Activated naive CD8-positive, alpha-beta T cell treated with anti-CD3 and anti-CD28 coated beads for 36 hours (primary cell): ENCODE data around the gene RCAN2. TPM values are rescaled to one million over a fixed set of nuclear protein-coding genes. Genes with fewer than 3 reads are reported as not detected.
"Not testable (repeated sequence)": the region's sequence is repeated elsewhere in the genome, so short reads cannot be mapped to it uniquely, and the experiment has no call there.

Source experiments
- DNase-seq: peaks from one replicate; pipeline ENCODE4 v3.0.0; 2021
- H3K27ac Mint-ChIP-seq: one replicate; pipeline ENCODE4 v1.8.0; 2022; ENCODE audit warnings: mild to moderate bottlenecking, moderate library complexity, mixed read lengths
- H3K27me3 Mint-ChIP-seq: one replicate; pipeline ENCODE4 v1.8.0; 2022; ENCODE audit warnings: mild to moderate bottlenecking, mixed read lengths
- H3K36me3 Mint-ChIP-seq: one replicate; pipeline ENCODE4 v1.8.0; 2021; ENCODE audit warnings: mild to moderate bottlenecking, mixed read lengths
- H3K4me1 Mint-ChIP-seq: one replicate; pipeline ENCODE4 v1.8.0; 2021; ENCODE audit warnings: mixed read lengths
- H3K4me3 Mint-ChIP-seq: one replicate; pipeline ENCODE4 v1.8.0; 2022; ENCODE audit warnings: mild to moderate bottlenecking, moderate library complexity, mixed read lengths
- H3K9me3 Mint-ChIP-seq: one replicate; pipeline ENCODE4 v1.8.0; 2022; ENCODE audit warnings: mixed read lengths
- total RNA-seq, 2 experiments: library from RNA; stranded (reverse); gene quantifications; one replicate each; pipeline ENCODE4 v1.2.3, GENCODE V29; 2021

The RCAN2 gene
- total RNA-seq, 2 experiments from 2014 or later: not detected

DNA sequence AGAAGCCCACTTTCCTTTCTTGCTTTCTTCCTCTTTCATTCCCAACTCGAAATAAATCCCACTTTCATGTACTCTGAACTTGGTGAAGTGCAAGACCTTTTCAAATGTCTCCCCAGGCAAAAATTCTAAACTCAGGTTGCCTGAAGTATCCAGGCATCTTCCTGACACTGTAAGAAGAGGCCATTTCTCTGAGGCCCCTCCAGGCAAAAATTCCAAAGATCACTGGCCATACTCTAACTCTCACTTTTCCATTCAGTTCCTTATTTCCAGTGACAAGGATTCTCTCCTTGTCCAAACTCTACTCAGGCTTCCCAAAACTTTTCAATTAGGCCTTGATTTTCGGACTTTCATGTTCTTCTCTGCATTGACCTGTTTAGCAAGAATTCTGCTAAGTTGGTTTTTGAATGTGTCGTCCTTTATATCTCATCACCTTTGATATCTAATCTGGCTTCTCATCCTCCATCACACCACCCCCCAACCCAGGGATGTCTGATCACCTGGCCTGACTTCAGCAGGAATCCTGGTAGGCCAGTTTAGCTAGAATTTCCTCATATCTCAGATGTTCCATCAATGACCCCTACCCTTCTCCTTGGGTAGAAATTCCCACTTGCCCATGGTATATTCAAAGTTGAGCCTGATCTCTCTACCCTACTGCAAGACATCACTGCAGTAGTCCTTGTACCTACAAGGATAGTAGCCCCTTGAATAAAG lies 124.9 kb downstream of the RCAN2 start:
- H3K27me3 Mint-ChIP-seq: peaks cover 4% of the 10 kb centered on the region
- DNase-seq: no peak
- no peak overlapping the region for H3K4me3 Mint-ChIP-seq
- H3K9me3 Mint-ChIP-seq: no peaks in the 10 kb centered on the region
- H3K36me3 Mint-ChIP-seq: no peaks in the 10 kb centered on the region
- no peaks in the 10 kb centered on the region for H3K4me1 Mint-ChIP-seq
- no peak overlapping the region for H3K27ac Mint-ChIP-seq

DNA sequence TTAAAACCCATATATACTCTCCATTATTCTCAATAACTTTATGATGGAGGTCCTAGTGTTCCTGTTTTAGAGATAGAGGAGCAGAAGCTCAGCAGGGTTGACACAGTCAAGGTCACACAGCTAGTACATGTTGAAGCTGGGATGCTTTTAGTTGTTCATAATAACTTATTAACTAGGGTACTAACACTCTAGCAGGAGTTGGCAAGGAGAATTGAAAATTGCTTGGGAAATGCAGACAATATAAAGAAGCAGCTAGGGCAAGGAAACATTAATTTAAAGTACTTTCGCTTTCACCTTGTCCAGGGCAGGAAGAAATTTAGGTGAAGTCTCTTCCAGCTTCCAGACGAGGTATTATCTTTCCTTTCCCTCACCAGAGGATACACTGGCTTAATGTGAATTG lies 133.7 kb downstream of the RCAN2 start:
- no peak for DNase-seq
- H3K27ac Mint-ChIP-seq: no peak overlapping the region
- no peaks in the 10 kb centered on the region for H3K9me3 Mint-ChIP-seq
- H3K36me3 Mint-ChIP-seq: no peaks in the 10 kb centered on the region
- no peaks in the 10 kb centered on the region for H3K4me1 Mint-ChIP-seq
- no peaks in the 10 kb centered on the region for H3K27me3 Mint-ChIP-seq
- H3K4me3 Mint-ChIP-seq: no peak overlapping the region

DNA sequence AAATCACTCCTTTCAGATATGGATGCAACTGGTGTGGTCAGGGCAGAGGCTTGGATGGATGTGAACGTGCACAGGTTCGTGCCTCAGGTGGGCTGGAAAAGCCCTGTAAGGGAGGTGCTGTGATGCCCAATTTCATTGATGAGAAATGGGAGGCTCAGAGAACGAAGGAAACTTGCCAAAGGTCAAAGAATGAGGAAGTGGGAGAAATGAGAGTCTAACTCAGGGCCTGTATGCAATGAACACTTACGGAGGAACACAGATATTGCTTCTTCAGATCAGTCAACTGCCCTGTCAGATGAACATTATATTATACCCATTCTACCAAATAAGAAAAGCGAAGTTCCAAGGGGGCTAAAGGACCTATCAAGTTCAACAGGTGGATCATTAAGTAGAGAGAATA lies 134.7 kb downstream of the RCAN2 start:
- no peaks in the 10 kb centered on the region for H3K9me3 Mint-ChIP-seq
- no peak overlapping the region for H3K27ac Mint-ChIP-seq
- H3K36me3 Mint-ChIP-seq: no peaks in the 10 kb centered on the region
- H3K4me3 Mint-ChIP-seq: no peak overlapping the region
- no peaks in the 10 kb centered on the region for H3K27me3 Mint-ChIP-seq
- no peaks in the 10 kb centered on the region for H3K4me1 Mint-ChIP-seq
- no peak for DNase-seq

DNA sequence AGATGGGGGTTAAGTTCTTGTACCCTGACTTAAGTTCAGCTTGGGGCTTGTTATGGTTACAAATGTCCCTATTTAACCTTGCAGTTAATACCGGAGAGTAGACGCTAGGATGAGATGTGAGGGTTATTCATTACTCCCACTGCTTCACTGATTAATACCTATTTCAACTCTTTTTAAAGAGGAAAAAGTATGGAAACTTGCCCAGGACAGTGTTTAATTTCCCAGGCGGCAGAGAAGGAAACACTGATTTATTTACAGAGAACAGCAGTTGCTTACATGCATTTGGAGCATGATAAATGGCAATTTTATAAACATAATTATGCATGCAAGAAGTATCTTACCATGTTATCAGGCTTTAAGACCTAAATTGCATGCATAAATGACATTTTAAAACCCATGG lies 137.7 kb downstream of the RCAN2 start:
- DNase-seq: no peak
- H3K27ac Mint-ChIP-seq: no peak overlapping the region
- no peaks in the 10 kb centered on the region for H3K36me3 Mint-ChIP-seq
- no peaks in the 10 kb centered on the region for H3K9me3 Mint-ChIP-seq
- no peaks in the 10 kb centered on the region for H3K4me1 Mint-ChIP-seq
- H3K27me3 Mint-ChIP-seq: no peaks in the 10 kb centered on the region
- no peak overlapping the region for H3K4me3 Mint-ChIP-seq

DNA sequence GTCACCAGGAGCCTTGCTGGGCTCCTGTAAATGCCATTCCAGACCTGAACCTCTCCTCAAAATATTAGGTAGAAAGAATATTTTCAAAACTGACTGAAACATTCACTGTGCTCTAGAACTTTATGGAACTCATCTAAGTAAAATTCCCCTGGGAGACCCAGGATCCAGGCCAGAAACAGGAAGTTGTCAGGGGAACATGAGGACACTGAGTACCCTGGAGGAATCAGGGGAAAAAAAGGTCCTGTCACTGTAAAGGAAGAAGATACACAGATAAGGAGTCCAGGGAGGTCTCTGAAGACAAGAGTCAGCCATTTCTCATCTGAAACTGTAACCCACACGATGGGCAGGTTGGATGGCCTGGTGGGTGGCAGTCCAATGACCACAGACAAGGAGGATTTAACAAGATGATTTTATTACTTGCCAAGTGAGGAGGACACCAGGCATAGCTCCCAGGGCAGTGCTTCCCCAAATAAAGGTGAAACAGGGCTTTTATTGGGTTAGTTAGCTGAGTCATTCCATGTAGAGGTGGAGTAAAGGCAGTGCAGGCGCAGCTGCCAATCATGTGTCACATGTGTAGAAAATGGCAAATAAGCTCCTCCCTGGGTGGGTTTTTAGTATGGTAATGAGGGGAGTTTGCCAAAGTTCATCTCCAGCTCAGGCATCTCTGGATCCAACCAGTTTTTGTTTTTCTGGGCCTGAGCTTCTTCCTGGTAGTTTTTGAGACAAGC lies 138.5 kb downstream of the RCAN2 start:
- H3K27ac Mint-ChIP-seq: no peak overlapping the region
- H3K9me3 Mint-ChIP-seq: no peaks in the 10 kb centered on the region
- no peaks in the 10 kb centered on the region for H3K36me3 Mint-ChIP-seq
- no peaks in the 10 kb centered on the region for H3K27me3 Mint-ChIP-seq
- no peak for DNase-seq
- no peaks in the 10 kb centered on the region for H3K4me1 Mint-ChIP-seq
- no peak overlapping the region for H3K4me3 Mint-ChIP-seq

DNA sequence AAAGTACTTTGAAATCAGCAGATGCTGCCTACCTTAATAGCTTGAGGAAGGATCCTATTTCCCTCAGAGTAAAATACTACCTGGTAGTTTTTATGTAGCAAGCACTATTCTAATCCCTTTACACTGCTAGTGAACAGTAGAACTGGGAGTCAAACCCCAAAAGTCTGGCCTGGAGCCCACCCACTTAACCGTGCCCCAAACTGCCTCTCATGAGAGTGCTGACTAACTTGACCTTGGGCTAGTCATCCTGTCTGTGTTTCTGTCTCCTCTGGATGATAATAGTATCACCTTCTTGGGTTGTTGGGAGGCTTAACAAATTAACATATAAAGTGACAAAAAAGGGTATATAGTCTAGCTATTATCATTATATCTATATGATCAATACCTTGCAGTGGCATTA lies 140.5 kb downstream of the RCAN2 start:
- Mint-ChIP-seq H3K4me3 (no peak overlapping the region), H3K36me3 (no peaks in the 10 kb centered on the region), H3K4me1 (no peaks in the 10 kb centered on the region), H3K9me3 (no peaks in the 10 kb centered on the region), H3K27ac (no peak overlapping the region), H3K27me3 (no peaks in the 10 kb centered on the region)
- DNase-seq: no peak

DNA sequence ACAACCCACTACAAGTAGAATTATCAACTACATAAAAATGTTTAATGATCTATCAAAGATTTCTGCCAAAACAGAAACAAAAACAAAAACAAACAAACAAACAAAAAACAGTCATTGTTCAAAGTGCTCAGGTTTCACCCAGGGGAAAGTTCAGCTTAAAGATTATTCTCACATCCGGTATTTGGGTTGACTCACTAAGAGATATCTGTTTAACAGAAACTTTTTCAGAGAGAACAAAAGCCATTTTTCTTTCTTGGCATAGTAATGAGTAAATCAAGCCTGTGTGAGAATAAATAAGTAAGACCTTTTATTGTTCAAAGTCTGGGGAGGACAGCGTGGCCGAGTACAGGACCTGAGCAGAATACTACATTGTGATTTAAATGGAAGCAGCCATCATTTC lies 143.6 kb downstream of the RCAN2 start:
- H3K4me1 Mint-ChIP-seq: no peaks in the 10 kb centered on the region
- no peak for DNase-seq
- no peak overlapping the region for H3K27ac Mint-ChIP-seq
- no peaks in the 10 kb centered on the region for H3K36me3 Mint-ChIP-seq
- H3K27me3 Mint-ChIP-seq: peaks cover 8% of the 10 kb centered on the region
- H3K9me3 Mint-ChIP-seq: no peaks in the 10 kb centered on the region
- H3K4me3 Mint-ChIP-seq: no peak overlapping the region

DNA sequence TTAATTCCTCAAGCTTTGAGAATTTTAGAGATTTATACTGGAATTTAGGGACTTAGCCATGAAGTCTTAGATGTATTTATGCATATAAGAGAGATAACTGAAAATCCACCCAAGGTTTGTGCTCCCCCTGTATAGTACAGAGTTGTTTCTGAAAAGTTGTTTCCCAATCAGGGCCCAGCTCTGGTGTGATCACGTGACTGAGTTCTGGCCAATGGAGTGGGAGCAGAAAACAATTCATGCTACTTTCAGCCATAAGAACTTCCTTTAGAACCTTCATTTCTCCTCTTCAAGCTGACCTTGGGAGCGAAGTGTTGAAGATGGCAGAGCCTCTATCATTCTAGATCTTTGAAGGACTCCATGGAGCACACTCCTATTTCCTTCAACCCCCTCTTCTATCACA lies 151.0 kb downstream of the RCAN2 start:
- peaks cover 37% of the 10 kb centered on the region for H3K27me3 Mint-ChIP-seq
- no peak overlapping the region for H3K27ac Mint-ChIP-seq
- DNase-seq: no peak
- H3K4me3 Mint-ChIP-seq: no peak overlapping the region
- H3K9me3 Mint-ChIP-seq: no peaks in the 10 kb centered on the region
- H3K36me3 Mint-ChIP-seq: no peaks in the 10 kb centered on the region
- H3K4me1 Mint-ChIP-seq: no peaks in the 10 kb centered on the region

DNA sequence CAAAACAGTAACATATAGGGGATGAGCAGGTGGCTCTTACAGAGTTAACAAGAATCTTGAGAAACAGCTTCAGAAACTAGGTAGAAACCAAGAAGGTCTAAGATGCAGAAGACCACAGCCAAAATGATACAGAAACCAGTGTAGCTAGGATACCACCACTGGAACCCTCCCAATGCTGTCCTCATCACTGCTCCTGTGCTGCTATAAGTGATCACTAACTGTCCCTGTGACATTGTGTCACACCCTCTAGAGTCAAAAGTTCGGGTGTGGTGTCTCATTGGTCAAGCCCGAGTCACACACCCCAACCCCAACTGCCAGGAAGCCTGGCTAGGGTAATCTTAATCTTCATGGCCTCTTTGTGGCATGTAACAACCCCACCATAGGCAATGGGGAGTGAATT lies 153.1 kb downstream of the RCAN2 start:
- Mint-ChIP-seq H3K27me3 (peaks cover 37% of the 10 kb centered on the region), H3K4me3 (no peak overlapping the region), H3K4me1 (no peaks in the 10 kb centered on the region)

DNA sequence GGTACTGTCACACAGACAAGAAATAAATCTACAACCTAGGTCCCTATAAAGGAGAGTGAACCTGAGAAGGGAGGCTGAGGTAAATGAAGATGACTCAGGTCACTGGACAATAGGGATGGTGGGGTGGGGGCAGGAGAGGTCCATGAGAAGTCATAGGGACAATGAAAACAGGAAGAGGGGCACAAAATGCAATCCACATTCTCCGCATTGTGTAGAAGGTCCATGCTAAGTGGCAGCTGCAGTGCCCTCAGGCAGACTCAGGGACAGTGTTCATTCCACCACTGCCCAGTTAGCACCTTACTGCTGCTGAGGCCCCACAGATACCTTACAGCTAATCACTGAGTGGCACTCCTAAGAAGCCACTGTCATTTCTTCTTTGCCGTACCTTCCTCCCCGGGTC lies 156.8 kb downstream of the RCAN2 start:
- Mint-ChIP-seq H3K27ac (no peak overlapping the region), H3K4me1 (no peaks in the 10 kb centered on the region), H3K4me3 (no peak overlapping the region), H3K27me3 (peaks cover 28% of the 10 kb centered on the region), H3K9me3 (no peaks in the 10 kb centered on the region), H3K36me3 (no peaks in the 10 kb centered on the region)
- no peak for DNase-seq

More for the DNA sequence above, 153.1 kb downstream of the RCAN2 start:
- no peaks in the 10 kb centered on the region for H3K9me3 Mint-ChIP-seq
- DNase-seq: no peak
- no peaks in the 10 kb centered on the region for H3K36me3 Mint-ChIP-seq
- no peak overlapping the region for H3K27ac Mint-ChIP-seq

DNA sequence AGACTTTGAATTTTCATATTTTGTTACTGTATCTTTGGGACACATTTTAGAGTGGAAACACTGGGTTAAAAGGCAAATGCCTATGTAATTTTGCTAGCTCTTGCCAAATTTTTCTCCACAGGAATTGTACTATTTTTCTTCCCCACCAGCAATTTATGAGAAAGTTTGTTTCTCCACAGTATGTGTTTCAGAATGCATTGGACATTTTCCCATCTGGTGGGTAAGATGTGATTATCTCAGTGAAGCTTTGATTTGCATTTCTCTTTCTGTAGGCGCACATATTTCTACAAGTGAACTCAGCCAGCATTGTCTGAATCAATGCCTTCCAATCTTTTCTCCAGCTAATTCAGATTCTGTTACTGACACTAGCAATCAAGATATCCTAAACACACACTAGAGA lies 157.8 kb downstream of the RCAN2 start:
- Mint-ChIP-seq H3K9me3 (no peaks in the 10 kb centered on the region), H3K4me3 (no peak overlapping the region), H3K27ac (no peak overlapping the region), H3K4me1 (no peaks in the 10 kb centered on the region), H3K27me3 (peaks cover 32% of the 10 kb centered on the region), H3K36me3 (no peaks in the 10 kb centered on the region)
- DNase-seq: no peak

DNA sequence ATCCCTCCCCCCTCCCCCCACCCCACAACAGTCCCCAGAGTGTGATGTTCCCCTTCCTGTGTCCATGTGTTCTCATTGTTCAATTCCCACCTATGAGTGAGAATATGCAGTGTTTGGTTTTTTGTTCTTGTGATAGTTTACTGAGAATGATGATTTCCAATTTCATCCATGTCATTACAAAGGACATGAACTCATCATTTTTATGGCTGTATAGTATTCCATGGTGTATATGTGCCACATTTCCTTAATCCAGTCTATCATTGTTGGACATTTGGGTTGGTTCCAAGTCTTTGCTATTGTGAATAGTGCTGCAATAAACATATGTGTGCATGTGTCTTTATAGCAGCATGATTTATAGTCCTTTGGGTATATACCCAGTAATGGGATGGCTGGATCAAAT lies 158.8 kb downstream of the RCAN2 start:
- H3K27ac Mint-ChIP-seq, H3K36me3 Mint-ChIP-seq, DNase-seq, H3K4me3 Mint-ChIP-seq, H3K9me3 Mint-ChIP-seq, H3K4me1 Mint-ChIP-seq: not testable (repeated sequence)
- peaks cover 35% of the 10 kb centered on the region for H3K27me3 Mint-ChIP-seq

DNA sequence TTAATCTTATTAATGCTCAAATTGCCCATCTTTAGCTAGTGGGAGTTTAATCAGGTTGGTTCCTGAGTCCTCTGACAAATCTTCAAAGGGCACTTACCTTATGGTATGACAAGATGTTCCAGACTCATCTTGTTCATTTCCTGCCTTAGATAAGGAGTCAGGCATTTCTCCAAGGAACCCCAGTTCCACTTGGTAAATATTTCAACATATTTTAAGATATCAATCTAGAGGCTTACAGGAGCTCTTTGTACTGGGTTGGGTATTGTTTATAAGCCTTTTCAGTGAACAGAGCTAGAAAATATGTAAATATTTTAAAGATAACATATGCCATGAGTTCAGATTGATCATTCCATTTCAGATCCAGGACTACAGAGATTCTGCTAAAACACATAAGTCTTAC lies 159.8 kb downstream of the RCAN2 start:
- peaks cover 30% of the 10 kb centered on the region for H3K27me3 Mint-ChIP-seq
- no peak overlapping the region for H3K4me3 Mint-ChIP-seq
- H3K9me3 Mint-ChIP-seq: no peaks in the 10 kb centered on the region
- no peak overlapping the region for H3K27ac Mint-ChIP-seq
- DNase-seq: no peak
- H3K36me3 Mint-ChIP-seq: no peaks in the 10 kb centered on the region
- no peaks in the 10 kb centered on the region for H3K4me1 Mint-ChIP-seq

DNA sequence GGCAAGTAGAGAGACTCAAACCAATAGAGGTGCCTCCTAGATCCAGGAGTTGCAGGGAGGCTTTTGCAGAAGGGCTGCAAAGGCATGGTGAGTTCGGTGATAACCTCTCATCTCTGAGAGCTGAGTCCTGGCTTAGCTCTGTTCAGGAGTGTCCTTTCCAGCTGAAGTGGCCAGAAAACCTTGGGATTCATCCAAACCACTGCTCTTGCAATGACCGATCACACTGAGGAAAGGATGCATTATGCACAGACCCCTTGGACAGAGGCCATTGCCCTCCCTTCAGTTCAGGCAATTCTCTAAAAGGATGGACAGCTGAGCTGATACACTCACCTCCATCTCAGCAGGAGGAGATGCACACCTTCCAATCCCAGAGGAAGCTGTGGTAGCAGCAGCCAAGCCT lies 161.7 kb downstream of the RCAN2 start:
- no peaks in the 10 kb centered on the region for H3K36me3 Mint-ChIP-seq
- no peak for DNase-seq
- no peak overlapping the region for H3K27ac Mint-ChIP-seq
- peaks cover 3% of the 10 kb centered on the region for H3K4me1 Mint-ChIP-seq
- no peaks in the 10 kb centered on the region for H3K9me3 Mint-ChIP-seq
- H3K4me3 Mint-ChIP-seq: no peak overlapping the region
- peaks cover 23% of the 10 kb centered on the region for H3K27me3 Mint-ChIP-seq

DNA sequence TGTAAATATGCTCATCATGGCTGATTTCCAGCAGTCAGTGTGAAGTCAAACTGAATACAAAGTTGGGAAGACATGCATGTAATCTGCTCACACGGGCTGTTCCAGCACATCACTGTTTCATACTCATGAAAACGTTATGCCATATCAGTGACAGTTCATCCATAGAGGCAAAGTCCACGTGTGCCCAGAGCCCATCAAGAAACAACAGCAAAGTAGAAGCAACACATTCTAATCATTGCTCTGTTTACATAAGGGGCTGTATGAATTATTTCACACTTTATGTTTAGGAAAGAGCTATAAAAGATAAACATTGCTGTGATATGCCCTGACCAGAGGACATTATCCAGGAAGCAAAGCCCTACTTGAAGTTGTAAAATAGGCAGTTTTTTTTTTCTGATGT lies 163.5 kb downstream of the RCAN2 start:
- no peak for DNase-seq
- H3K36me3 Mint-ChIP-seq: no peaks in the 10 kb centered on the region
- no peak overlapping the region for H3K4me3 Mint-ChIP-seq
- peaks cover 3% of the 10 kb centered on the region for H3K4me1 Mint-ChIP-seq
- peaks cover 19% of the 10 kb centered on the region for H3K27me3 Mint-ChIP-seq
- H3K27ac Mint-ChIP-seq: no peak overlapping the region
- no peaks in the 10 kb centered on the region for H3K9me3 Mint-ChIP-seq
